Stimulated activated CD4-positive, alpha-beta T cell treated with anti-CD3 and anti-CD28 coated beads, Interleukin-4, amount 100 ng/mL, for 24 hours (primary cell): ENCODE data around the gene BCL3.
"Not testable (repeated sequence)": the region's sequence is repeated elsewhere in the genome, so short reads cannot be mapped to it uniquely, and the experiment has no call there.

Experiments used
- DNase-seq: peaks from one replicate; pipeline ENCODE4 v3.0.0-alpha.2; 2020

BCL3 gene

DNA sequence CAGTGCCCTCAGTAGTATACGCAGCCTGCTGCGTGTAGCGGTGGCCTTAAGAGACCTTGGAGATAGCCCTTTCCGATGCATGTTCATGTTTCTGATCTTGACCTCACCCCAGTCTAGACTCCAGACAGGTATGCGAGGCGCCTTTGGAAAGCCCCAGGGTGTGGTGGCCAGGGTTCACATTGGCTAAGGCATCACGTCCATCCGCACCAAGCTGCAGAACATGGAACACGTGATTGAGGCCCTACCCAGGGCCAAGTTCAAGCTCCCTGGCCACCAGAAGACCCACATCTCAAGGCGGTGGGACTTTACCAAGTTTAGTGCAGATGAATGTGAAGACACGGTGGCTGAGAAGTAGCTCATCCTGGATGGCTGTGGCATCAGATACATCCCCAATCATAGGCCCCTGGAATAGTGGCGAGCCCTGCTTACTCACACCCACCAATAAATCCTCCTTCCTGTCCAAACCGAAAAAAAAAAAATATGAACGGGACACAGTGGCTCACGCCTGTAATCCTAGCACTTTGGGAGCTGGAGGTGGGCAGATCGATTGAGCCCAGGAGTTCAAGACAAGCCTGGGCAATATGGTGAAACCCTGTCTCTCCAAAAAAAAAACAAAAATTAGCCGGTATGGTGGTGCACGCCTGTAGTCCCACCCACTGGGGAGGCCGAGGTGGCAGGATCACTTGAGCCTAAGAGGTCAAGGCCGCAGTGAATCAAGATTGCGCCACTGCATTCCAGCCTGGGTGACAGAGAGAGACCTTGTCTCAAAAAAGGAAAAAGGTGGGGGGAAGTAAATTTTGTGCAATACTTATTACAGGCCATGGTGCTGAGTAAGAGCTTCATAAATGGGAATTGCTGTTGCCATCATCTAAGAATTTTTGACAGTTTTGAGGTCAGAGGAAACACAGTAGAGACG lies 16.8 kb downstream of the BCL3 start:
- no peak for DNase-seq

DNA sequence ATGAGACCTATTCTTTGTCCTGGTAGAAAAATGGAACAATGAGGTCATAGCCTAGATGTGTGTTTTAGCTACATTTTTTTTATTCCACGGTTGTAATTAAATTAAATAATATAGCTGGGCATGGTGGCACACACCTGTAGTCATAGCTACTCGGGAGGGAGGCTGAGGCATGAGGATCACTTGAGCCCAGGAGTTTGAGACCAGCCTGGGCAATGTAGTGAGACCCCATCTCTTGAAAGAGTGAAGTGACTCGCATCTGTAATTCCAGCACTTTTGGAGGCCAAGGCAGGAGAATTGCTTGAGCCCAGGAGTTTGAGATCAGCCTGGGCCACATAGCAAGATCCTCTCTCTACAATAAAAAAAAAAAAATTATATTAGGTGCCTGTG lies 17.4 kb downstream of the BCL3 start:
- no peak for DNase-seq

DNA sequence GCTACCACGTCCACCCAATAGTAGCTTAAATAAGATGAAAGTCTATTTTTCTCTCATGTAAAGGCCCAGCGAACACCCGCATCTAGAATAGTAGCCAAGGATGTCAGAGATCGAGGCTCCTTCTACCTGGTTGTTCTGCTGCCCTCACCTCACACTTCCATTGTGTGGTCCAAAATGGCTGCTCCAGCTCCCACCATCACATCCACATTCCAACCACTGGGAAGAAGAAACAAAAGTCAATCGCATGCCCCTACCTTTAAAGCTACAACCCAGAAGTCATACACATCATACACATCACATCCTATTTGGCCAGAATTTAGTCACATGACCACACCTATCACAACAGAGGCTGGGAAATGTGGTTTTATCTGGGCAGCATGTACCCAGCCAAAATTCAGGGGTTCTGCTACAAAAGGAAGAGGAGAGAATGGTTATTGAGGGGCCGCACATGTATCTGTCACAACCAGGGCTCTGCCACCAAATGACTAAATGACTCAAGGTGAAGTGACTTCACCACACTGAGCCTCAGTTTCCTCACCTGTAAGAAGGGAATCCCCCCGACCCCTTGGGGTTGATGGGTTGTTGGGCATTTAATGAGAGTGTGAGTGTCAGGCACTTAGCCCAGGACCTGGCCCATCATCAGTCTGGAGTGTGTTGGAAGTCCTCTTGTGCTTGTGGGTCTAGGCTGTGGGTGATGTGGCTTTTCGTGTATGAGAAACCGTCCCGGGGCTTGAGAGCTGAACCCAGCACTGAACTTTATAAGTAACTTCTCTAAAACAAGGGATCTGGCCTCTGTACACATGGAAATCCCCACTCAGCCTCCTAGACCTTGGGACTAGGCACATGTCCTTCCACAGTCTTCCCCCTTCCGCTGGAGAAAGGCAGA lies 19.0 kb downstream of the BCL3 start:
- no peak for DNase-seq

DNA sequence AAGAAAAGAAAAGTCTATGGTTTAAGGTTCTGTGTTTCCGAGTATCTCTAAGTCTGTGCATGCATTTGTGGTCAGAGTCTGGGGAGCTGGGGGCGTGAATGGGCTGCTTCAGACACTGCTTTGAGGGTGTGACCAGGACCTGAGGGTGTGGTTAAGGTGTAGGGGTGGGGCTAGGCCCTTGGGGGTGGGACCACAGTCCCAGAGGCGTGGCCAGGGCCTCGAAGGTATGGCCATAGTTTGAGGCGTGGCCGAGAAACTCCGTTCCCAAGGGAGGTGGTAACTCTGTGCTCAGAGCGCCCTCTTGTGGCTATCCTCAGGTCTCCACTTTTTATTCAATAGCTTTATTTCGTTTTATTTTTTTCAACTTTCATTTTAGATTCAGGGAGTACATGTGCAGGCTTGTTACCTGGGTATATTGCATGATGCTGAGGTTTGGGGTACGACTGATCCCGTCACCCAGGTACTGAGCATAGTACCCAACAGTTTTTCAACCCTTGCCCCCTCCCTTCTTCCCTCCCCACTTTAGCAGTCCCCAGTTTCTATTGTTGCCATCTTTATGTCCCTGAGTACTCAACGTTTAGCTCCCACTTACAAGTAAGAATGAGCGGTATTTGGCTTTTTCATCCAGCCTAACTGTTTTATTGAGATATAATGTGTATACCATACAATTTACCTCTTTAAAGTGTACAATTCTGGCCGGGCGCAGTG lies 22.2 kb downstream of the BCL3 start:
- DNase-seq, result peak; percentile 98

DNA sequence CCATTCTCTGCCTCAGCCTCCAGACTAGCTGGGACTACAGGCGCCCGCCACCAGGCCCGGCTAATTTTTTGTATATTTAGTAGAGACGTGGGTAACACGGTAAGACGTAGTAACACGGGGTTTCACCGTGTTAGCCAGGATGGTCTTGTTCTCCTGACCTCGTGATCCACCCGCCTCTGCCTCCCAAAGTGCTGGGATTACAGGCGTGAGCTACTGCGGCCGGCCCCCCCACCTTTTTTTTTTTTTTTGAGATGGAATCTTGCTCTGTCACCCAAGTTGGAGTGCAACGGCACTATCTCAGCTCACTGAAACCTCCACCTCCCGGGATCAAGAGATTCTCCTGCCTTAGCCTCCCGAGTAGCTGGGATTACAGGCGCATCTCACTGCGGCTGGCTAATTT lies 23.6 kb downstream of the BCL3 start:
- not testable (repeated sequence) for DNase-seq

DNA sequence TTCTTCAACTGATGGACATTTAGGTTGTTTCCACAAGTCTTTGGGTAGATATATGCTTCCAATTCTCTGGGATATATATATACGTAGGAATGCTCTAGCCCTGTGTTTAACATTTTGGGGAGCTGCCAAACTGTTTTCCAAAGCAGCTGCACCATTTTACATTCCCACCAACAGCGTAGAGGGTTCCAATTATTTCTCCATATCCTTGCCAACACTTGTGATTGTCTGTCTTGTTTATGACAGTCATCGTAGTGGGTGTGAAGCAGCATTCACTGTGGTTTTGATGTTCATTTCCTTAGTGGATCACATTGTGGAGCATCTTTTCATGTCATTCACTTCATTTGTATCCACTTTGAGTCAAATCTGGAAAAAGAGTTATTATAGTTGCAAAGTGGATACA lies 24.5 kb downstream of the BCL3 start:
- DNase-seq, result no peak

DNA sequence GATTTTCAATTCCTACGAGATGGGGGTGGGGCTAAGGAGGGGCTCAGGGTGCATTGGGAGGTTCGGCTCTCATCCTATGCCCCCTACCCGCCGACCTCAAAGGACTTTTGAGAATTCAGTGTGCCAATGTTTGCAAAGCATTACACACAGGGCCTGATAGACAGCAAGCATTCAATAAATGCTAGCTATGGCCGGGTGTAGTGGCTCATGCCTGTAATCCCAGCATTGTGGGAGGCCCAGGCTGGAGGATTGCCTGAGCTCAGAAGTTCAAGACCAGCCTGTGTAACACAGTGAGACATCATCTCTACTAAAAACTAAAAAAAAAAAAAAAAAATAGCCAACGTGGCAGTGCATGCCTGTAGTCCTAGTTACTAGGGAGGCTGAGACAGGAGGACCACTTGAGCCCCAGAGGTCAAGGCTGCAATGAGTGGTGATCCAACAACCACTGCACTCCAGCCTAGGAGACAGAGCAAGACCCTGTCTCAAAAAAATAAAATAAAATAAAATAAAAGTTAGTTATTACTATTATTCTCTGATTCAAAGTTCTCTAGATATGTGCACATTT lies 27.2 kb downstream of the BCL3 start:
- no peak for DNase-seq

DNA sequence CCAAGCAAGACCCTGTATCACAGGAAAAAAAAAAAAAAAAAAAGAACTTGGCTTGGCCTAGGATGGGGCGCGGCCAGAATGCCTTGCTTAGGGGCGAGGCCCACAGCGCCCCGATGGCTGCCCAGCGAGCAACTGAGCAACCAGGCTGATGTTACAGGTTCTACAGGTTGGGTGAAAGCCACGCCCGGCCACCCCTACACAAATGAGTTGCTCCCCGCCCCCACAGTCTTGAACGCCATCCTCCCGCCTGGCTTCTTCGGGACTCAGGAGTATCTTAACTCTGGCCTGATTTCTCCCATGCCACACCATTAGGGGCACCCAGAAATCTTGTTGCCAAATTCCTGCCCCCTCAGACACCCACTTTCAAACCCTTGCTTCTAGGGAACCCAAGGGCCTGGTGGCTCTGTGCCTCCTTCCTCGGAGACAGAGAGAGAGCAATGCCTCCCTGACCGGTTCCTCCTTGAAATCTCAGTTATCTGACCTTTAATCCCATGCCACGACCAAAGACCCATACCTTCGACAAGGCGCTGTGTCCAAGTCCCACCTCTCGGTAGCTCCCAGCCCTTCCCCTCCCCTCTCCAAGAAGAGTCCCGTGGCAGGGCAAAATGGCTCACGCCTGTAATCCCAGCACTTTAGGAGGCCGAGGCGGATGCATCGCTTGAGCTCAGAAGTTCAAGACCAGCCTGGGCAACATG lies 28.0 kb downstream of the BCL3 start:
- no peak for DNase-seq

DNA sequence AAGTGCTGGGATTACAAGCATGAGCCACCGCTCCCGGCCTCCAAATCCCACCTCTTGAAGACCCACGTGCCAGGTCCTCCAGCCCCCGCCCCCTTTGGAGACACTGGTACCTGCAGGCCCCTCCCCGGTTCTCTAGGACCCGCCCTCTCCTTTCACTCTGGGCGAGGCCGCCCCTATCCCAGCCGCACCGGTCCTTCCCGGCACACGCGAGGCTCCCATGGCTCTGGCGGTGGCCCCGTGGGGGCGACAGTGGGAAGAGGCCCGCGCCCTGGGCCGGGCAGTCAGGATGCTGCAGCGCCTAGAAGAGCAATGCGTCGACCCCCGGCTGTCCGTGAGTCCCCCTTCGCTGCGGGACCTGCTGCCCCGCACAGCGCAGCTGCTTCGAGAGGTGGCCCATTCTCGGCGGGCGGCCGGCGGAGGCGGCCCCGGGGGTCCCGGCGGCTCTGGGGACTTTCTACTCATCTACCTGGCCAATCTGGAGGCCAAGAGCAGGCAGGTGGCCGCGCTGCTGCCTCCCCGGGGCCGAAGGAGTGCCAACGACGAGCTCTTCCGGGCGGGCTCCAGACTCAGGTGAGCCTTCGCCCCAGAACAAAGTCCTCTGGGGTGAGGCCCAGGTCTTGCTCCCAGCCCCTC lies 29.3 kb downstream of the BCL3 start, which contains the start of gene CBLC:
Gene CBLC (plus strand): TSS at position 176 of the 633 bp plus-strand sequence. CDS start 42 bp downstream, at position 218.
- no peak for DNase-seq

DNA sequence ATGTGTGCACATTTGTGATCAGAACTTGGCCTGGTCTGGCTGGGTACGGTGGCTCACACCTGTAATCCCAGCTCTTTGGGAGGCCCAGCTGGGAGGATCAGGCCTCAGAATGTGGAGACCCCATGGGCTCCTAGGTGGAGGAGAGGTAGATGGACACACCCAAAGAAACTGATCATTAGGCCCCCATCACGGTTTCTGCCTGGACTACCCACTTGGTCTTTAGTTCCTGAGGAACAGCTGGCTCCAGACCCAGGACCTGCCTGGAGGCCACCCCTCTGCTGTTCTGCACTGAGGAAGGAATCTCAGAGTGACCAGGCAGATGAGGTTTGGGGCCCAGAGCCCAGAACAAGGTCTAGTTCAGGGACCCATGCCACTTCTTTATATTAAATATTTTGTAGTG lies 30.6 kb downstream of the BCL3 start:
- no peak for DNase-seq

DNA sequence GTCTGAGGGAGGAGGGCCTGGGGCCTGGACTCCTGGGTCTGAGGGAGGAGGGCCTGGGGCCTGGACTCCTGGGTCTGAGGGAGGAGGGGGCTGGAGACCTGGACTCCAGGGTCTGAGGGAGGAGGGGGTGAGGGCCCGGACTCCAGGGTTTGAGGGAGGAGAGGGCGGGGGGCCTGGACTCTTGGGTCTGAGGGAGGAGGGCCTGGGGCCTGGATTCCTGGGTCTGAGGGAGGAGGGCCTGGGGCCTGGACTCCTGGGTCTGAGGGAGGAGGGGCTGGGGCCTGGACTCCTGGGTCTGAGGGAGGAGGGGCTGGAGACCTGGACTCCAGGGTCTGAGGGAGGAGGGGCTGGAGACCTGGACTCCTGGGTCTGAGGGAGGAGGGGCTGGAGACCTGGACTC lies 33.2 kb downstream of the BCL3 start:
- not testable (repeated sequence) for DNase-seq

DNA sequence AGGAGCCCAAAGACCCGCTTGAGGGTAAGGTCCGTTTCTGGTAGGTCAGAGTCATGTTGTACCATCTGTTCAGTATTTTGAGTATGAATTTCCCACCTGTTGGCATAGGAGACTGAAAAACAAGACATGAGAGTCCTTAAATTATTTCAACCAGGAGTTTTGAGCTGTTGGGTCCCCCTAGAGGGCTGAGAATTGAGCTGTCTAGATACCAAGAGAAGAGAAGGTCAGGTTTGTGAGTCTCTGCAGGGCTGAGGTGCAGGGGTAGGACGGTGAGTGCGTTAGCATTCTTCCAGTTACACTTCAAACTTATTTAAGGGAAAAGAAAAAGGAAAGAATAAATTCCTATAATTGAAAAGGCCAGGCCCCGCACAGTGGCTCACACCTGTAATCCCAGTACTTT lies 34.2 kb downstream of the BCL3 start:
- no peak for DNase-seq

DNA sequence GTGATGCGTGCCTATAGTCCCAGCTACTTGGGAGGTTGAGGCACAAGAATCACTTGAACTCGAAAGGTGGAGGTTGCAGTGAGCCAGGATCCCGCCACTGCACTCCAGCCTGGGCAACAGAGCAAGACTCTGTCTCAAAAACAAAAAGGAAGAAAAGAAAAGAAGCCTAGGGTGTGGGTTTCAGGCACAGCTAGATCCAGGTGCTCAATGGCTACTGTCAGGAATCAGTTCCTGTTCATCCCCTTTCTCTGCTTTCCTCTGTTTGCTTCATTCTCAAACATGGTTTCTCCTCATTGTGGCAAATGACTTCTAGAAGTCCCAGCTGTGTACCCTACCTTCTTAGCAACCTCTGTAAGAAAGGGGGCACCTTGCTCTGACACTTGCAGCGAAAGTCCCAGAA lies 35.0 kb downstream of the BCL3 start:
- no peak for DNase-seq

DNA sequence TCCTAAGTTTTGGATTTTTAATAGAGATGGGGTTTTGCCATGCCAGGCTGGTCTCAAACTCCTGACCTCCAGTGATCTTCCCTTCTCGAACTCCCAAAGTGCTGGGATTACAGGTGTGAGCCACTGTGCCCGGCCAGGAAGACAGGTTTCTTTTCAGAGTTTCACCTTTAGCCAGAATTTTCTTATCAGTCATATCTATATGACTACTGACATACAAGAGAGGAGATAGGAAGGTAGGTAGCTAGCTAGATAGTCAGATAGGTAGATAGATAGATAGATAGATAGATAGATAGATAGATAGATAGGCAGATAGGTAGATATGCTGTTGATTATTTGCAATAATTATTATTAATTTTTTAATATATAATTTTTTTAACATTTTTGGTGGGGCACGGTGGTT lies 36.8 kb downstream of the BCL3 start:
- DNase-seq, result no peak

DNA sequence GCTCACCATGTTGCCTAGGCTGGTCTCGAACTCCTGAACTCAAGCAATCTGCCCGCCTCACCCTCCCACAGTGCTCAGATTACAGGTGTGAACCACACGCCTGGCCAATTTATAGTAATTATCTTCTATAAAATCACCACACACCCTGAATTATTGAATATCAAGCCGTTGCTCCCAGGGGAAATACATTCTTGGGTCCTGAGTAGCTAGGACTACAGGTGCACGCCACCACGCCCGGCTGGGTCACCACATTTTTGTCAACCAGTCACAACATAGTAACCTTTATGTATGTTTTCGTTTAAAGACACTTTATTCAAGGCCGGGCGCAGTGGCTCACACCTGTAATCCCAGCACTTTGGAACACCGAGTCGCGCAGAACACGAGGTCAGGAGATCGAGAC lies 37.5 kb downstream of the BCL3 start:
- no peak for DNase-seq

DNA sequence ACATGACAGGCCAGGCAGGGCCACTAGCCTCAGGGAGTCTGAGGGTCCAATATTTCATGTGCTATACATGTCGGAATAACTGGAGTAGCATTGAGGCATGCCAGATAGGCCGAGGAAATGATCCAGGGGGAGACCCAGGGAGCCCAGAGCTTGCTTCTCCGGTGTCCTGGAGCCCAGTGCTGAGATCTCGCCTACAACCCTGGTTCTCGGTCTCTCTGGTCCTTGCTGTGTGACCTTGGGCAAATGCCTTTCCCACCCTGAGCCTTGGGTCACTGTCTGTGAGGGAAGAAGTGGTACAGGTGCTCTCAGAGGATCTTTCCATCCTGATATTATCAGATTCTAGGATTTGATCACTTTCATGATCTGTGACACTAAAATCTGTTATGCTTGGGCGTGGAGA lies 40.5 kb downstream of the BCL3 start:
- no peak for DNase-seq

DNA sequence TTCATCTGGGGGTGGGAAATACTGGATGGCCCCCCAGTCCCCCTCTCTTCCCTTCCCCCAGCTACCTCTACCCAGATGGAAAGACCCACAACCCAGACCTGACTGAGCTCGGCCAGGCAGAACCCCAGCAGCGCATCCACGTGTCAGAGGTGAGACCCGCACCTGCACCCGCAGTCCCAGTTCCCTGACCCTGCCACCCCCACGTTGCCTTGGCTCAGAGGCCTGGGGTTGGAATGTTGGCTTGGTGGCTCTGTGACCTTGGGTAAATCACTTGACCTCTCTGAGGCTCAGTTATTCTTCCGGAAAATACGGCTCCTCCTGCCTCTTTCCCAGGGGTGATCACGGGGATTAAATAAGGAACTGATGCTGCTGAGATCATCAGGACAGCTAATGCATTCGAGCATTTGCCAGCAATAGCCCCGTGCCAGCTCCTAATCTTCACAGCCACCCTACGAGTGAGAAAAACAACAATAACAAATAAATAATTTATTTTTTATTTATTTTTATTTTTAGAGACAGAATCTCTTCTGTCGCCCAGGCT lies 41.5 kb downstream of the BCL3 start:
- DNase-seq, result no peak

DNA sequence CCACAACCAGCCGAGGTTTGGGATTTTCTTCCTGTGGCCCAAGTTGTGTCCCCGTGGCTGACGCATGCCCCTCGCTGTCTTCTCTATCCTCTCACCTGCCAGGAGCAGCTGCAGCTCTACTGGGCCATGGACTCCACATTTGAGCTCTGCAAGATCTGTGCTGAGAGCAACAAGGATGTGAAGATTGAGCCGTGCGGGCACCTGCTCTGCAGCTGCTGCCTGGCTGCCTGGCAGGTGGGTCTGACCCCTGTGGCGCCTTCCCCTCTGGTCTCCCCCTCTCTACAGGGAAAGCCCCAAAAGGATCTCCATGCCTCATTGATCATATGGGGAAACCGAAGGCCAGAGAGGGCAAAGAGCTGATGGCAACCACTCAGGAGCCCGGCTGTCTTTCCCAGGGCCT lies 43.8 kb downstream of the BCL3 start:
- DNase-seq, result no peak

DNA sequence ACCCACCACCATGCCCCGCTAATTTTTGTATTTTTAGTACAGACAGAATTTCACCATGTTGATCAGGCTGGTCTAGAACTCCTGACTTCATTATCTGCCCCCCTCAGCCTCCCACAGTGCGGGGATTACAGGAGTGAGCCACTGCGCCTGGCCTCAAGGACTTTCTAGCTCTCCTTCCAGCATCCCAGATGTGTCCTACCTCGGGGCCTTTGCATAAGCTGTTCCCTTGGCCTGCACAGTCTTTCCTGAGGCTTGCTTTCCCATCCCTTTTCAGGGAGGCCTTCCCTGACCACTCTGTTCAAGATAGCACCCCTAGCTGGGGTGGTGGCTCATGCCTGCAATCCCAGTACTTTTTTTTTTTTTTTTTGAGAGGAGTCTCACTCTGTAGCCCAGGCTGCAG lies 46.1 kb downstream of the BCL3 start:
- DNase-seq, result no peak

DNA sequence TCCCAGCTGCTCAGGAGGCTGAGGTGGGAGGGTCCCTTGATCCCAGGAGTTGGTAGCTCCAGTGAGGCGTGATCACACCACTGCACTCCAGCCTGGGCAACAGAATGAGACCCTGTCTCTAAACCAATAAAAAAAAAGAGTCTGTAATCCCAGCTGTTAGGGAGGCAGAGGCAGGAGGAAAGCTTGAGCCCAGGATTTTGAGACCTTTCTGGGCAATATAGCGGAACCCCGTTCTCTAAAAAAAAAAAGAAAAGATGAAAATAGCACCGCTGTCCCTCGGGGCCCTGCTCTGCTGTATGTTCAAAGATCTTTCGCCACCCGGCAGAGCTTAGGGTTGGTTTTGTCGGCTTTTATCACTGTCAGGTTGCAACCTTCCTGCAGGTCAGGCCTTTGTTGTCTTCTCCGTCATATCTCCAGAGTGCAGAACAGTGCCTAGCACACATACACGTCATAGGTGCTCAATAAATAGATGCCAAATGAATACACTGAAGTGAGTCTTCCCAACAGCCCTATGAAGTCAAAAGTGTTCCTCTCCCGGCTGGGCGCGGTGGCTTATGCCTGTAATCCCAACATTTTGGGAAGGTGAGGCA lies 47.0 kb downstream of the BCL3 start:
- DNase-seq, result no peak

DNA sequence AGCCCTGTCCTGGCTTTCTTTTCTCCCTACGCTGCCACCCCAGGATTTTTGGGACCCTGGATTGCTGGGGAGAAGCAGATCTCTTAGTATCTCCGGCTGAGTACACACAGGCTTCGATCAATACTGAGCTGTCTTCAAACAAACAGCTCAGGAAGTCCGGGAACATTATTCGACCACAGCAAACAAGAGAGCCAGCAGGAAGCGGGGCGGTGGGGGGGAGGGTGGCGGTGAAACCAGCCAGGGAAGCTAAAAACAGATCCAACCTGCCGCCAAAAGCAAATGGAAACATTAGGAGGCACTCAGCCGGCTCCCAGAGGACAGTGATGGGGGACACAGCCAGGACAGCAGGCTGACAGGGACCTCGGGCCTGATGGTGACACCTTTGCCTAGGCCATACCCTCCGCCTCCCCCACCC lies 48.2 kb downstream of the BCL3 start:
- DNase-seq, result no peak
